Cardiac fibroblast (primary cell): Measurements from ENCODE around the gene NMNAT3.

Experiments used
- DNase-seq, 2 donors: peaks; one replicate each; pipeline versions ENCODE4 v3.0.0 to v3.0.0-alpha.2; 2010; ENCODE audit warnings: low read depth in 2 of 2
- H3K4me3 ChIP-seq, 2 donors: replicated peaks in 1 of 2; 1 replicate in 1 of 2; 2 replicates in 1 of 2; pipeline ENCODE4 v1.5.1; 2011; ENCODE audit warnings: low read depth in 2 of 2, low read length in 2 of 2, mild to moderate bottlenecking in 2 of 2, moderate library complexity in 1 of 2
- CTCF ChIP-seq: IDR thresholded peaks from one replicate; pipeline ENCODE4 v1.5.1; 2011; ENCODE audit warnings: low read depth, mild to moderate bottlenecking, low read length, inconsistent platforms

The NMNAT3 gene

GRCh38 chr3:139528924-139529323, 148.8 kb downstream of the NMNAT3 start:
- H3K4me3 ChIP-seq: no peak overlapping the region
- no peak for TF ChIP-seq CTCF
- no peak for DNase-seq

GRCh38 chr3:139528281-139528680, 149.5 kb downstream of the NMNAT3 start:
- DNase-seq: no peak
- no peak overlapping the region for H3K4me3 ChIP-seq
- TF ChIP-seq CTCF: no peak

GRCh38 chr3:139527265-139527664, 150.5 kb downstream of the NMNAT3 start:
- no peak for TF ChIP-seq CTCF
- no peak overlapping the region for H3K4me3 ChIP-seq
- DNase-seq: no peak

GRCh38 chr3:139526146-139526545, 151.6 kb downstream of the NMNAT3 start:
- no peak overlapping the region for H3K4me3 ChIP-seq
- no peak for DNase-seq
- TF ChIP-seq CTCF: no peak

- no peak for TF ChIP-seq CTCF
- H3K4me3 ChIP-seq: no peak overlapping the region
- no peak for DNase-seq
Observed at GRCh38 chr3:139524841-139525636, 152.7 kb downstream of the NMNAT3 start.

- H3K4me3 ChIP-seq: no peak overlapping the region
- TF ChIP-seq CTCF: no peak
- no peak for DNase-seq
Observed at GRCh38 chr3:139523718-139524117, 154.1 kb downstream of the NMNAT3 start.

- no peak for TF ChIP-seq CTCF
- no peak overlapping the region for H3K4me3 ChIP-seq
- DNase-seq: no peak
Observed at GRCh38 chr3:139523166-139523565, 154.6 kb downstream of the NMNAT3 start.
